DND-41 (cell line): ENCODE measurements around the gene SHFL.

Source experiments
- EZH2 ChIP-seq: IDR thresholded peaks from 3 replicates; pipeline ENCODE4 v1.6.1; 2012; ENCODE audit warnings: borderline replicate concordance, low read depth, mild to moderate bottlenecking, moderate library complexity, low read length, inconsistent platforms; ENCODE audit not compliant: severe bottlenecking
- TF ChIP-seq, protein P1 (sequence below): IDR thresholded peaks from 2 replicates; pipeline ENCODE4 v1.5.1; 2012; ENCODE audit warnings: borderline replicate concordance, low read length, moderate library complexity, mild to moderate bottlenecking; ENCODE audit not compliant: poor library complexity, severe bottlenecking; ENCODE audit errors: extremely low read depth

DNA sequence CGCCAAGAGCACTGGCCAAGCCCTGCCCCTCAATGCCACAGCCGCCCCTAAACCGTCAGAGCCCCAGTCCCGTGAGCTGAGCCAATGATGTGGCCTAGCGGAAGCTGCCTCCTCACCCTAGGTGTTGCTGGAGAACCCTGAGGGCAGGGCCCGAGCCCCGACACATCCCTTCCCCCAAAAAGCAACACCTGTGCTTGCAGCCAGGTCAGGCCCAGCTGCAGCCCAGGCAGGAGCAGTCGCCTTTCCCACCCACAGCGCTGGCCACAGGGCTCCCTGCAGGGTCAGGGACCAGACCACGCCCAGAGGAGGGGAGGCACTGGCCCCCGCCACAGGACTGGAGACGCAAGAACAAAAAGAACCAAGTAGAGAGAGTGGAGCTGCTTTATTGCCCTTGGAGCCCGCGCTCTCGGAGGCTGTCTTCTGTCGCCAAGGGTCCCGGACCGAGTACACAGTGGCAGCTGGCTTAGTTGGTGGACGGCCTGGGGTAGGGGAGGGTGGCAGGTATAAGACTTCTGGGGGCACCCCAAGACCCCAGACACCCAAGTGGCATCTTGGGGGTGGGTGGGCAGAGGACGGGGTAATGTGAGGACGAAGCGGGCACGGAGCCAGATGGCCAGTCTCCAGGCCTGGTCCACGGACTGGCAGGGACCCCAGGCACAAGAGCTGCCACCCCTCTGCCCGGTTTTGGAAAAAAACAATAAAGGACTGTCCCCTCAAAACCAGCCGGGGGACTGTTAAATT is 28.7 kb downstream of the SHFL start:
- TF ChIP-seq, protein P1, sequence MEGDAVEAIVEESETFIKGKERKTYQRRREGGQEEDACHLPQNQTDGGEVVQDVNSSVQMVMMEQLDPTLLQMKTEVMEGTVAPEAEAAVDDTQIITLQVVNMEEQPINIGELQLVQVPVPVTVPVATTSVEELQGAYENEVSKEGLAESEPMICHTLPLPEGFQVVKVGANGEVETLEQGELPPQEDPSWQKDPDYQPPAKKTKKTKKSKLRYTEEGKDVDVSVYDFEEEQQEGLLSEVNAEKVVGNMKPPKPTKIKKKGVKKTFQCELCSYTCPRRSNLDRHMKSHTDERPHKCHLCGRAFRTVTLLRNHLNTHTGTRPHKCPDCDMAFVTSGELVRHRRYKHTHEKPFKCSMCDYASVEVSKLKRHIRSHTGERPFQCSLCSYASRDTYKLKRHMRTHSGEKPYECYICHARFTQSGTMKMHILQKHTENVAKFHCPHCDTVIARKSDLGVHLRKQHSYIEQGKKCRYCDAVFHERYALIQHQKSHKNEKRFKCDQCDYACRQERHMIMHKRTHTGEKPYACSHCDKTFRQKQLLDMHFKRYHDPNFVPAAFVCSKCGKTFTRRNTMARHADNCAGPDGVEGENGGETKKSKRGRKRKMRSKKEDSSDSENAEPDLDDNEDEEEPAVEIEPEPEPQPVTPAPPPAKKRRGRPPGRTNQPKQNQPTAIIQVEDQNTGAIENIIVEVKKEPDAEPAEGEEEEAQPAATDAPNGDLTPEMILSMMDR, result no peak
- no peak for TF ChIP-seq EZH2
